WTC11 (cell line): ENCODE measurements around the gene MBD2. TPM values are rescaled to one million over a fixed set of nuclear protein-coding genes. Genes with fewer than 3 reads are reported as not detected.

Source experiments
- ATAC-seq: fragments of 200-7000 bp; cut with Tn5 transposase; 2 replicates; pipeline ENCODE4 v1.10.0; 2021; ENCODE audit warnings: mild to moderate bottlenecking, moderate library complexity
- CTCF ChIA-PET: fragments of 300-600 bp; sonication (Branson Sonifier 250); formaldehyde crosslinking; loops from one replicate; lab custom pipeline; 2021; ENCODE audit warnings: antibody characterized with exemption; lab: Charles Lee
- POLR2A ChIA-PET: fragments of 350-600 bp; sonication (Branson Sonifier 250); formaldehyde crosslinking; loops from one replicate; lab custom pipeline; 2021; ENCODE audit warnings: antibody characterized with exemption; lab: Charles Lee
- DNase-seq: peaks from one replicate; pipeline ENCODE4 v3.0.0; 2021; ENCODE audit warnings: low spot score
- H3K27ac Mint-ChIP-seq: 2 replicates; pipeline ENCODE4 v1.8.0; 2021; ENCODE audit warnings: mixed read lengths
- H3K27me3 Mint-ChIP-seq: 2 replicates; pipeline ENCODE4 v1.8.0; 2021; ENCODE audit warnings: low read depth, mild to moderate bottlenecking, moderate library complexity, mixed read lengths
- H3K36me3 Mint-ChIP-seq: 2 replicates; pipeline ENCODE4 v1.8.0; 2021; ENCODE audit warnings: mixed read lengths
- H3K4me1 Mint-ChIP-seq: 2 replicates; pipeline ENCODE4 v1.8.0; 2022; ENCODE audit warnings: mixed read lengths
- H3K4me3 Mint-ChIP-seq: 2 replicates; pipeline ENCODE4 v1.8.0; 2021; ENCODE audit warnings: mild to moderate bottlenecking, moderate library complexity, mixed read lengths
- H3K9me3 Mint-ChIP-seq: 2 replicates; pipeline ENCODE4 v1.8.0; 2021; ENCODE audit warnings: mixed read lengths
- ATF1 ChIP-seq: sonication (generic); formaldehyde crosslinking; IDR thresholded peaks from 2 replicates; pipeline ENCODE4 v1.8.1; 2023; ENCODE audit warnings: mild to moderate bottlenecking, moderate library complexity, missing genetic modification reagents
- FOXJ3 ChIP-seq: sonication (generic); formaldehyde crosslinking; IDR thresholded peaks from 2 replicates; pipeline ENCODE4 v1.9.0; 2021; ENCODE audit warnings: missing genetic modification reagents, mild to moderate bottlenecking, borderline replicate concordance
- FOXK1 ChIP-seq: sonication (generic); formaldehyde crosslinking; IDR thresholded peaks from 2 replicates; pipeline ENCODE4 v1.8.0; 2022; ENCODE audit warnings: mild to moderate bottlenecking, moderate library complexity, missing genetic modification reagents
- MYBL2 ChIP-seq: sonication (generic); formaldehyde crosslinking; IDR thresholded peaks from 2 replicates; pipeline ENCODE4 v1.8.1; 2023; ENCODE audit warnings: mild to moderate bottlenecking, moderate library complexity, missing genetic modification reagents
- SMAD4 ChIP-seq: sonication (generic); formaldehyde crosslinking; IDR thresholded peaks from 2 replicates; pipeline ENCODE4 v1.8.0; 2022; ENCODE audit warnings: mild to moderate bottlenecking, missing genetic modification reagents
- ZNF671 ChIP-seq: fragments of 250-450 bp; sonication (Bioruptor Pico); IDR thresholded peaks from 2 replicates; pipeline ENCODE4 v1.8.0; 2021; ENCODE audit warnings: mild to moderate bottlenecking
- total RNA-seq: library from RNA; stranded (reverse); gene quantifications from 3 replicates; pipeline ENCODE4 v1.2.3, GENCODE V29; 2021
- TF ChIP-seq, protein P1 (sequence below): sonication (generic); formaldehyde crosslinking; IDR thresholded peaks from 2 replicates; pipeline ENCODE4 v1.8.0; 2022; ENCODE audit warnings: mild to moderate bottlenecking, missing genetic modification reagents
- TF ChIP-seq, protein P2 (sequence below): sonication (generic); formaldehyde crosslinking; IDR thresholded peaks from 2 replicates; pipeline ENCODE4 v1.8.0; 2022; ENCODE audit warnings: mild to moderate bottlenecking, missing genetic modification reagents
- TF ChIP-seq, protein P3 (sequence below): sonication (generic); formaldehyde crosslinking; conservative IDR thresholded peaks from 2 replicates; pipeline ENCODE4 v1.8.1; 2023; ENCODE audit warnings: mild to moderate bottlenecking, low read depth, missing genetic modification reagents, moderate library complexity
- TF ChIP-seq, protein P4 (sequence below): sonication (generic); formaldehyde crosslinking; conservative IDR thresholded peaks from 2 replicates; pipeline ENCODE4 v1.8.1; 2022; ENCODE audit warnings: mild to moderate bottlenecking, missing genetic modification reagents
- TF ChIP-seq, protein P5 (sequence below): fragments of 200-600 bp; IDR thresholded peaks from 2 replicates; pipeline ENCODE4 v1.8.0; 2022; ENCODE audit warnings: antibody characterized with exemption
- TF ChIP-seq, protein P6 (sequence below): sonication (generic); formaldehyde crosslinking; IDR thresholded peaks from 2 replicates; pipeline ENCODE4 v1.8.1; 2023; ENCODE audit warnings: mild to moderate bottlenecking, missing genetic modification reagents, borderline replicate concordance
- TF ChIP-seq, protein P7 (sequence below): fragments of 250-450 bp; sonication (Bioruptor Pico); IDR thresholded peaks from 2 replicates; pipeline ENCODE4 v2.1.2; 2022; ENCODE audit warnings: mild to moderate bottlenecking, moderate library complexity

MBD2 gene
- total RNA-seq, 1 experiment from 2014 or later: 42.7 TPM

DNA sequence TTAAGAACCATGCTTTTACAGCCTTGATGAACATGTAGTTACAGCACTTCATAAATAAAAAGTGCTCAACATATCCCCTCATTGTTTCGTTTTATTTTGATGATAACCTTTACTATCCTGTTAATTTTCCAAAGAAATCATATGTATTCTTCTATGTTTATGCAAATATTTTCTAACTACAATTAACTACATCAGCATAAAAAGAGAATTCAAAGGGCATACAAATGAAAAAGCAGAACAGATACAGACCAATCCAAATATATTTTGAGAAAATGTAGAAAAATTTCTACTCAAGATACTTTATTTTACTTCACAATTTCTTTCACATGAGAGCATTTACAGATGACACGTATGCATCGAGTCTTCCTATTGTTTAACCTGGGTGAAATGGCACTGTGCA is 69.1 kb downstream of the MBD2 start:
- POLR2A ChIA-PET: no interaction called here
- H3K36me3 Mint-ChIP-seq: no peaks in the 10 kb centered on the region
- H3K4me3 Mint-ChIP-seq: no peak overlapping the region
- CTCF ChIA-PET: no interaction called here
- TF ChIP-seq, protein P1, sequence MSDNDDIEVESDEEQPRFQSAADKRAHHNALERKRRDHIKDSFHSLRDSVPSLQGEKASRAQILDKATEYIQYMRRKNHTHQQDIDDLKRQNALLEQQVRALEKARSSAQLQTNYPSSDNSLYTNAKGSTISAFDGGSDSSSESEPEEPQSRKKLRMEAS (CRISPR knock-in tag): no peak
- TF ChIP-seq, protein P2, sequence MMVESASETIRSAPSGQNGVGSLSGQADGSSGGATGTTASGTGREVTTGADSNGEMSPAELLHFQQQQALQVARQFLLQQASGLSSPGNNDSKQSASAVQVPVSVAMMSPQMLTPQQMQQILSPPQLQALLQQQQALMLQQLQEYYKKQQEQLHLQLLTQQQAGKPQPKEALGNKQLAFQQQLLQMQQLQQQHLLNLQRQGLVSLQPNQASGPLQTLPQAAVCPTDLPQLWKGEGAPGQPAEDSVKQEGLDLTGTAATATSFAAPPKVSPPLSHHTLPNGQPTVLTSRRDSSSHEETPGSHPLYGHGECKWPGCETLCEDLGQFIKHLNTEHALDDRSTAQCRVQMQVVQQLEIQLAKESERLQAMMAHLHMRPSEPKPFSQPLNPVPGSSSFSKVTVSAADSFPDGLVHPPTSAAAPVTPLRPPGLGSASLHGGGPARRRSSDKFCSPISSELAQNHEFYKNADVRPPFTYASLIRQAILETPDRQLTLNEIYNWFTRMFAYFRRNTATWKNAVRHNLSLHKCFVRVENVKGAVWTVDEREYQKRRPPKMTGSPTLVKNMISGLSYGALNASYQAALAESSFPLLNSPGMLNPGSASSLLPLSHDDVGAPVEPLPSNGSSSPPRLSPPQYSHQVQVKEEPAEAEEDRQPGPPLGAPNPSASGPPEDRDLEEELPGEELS: no peak
- TF ChIP-seq MYBL2 (no peak), ZNF671 (CRISPR knock-in tag) (no peak), SMAD4 (CRISPR knock-in tag) (no peak), ATF1 (CRISPR knock-in tag) (no peak), FOXK1 (CRISPR knock-in tag) (no peak), FOXJ3 (CRISPR knock-in tag) (no peak)
- TF ChIP-seq, protein P3, sequence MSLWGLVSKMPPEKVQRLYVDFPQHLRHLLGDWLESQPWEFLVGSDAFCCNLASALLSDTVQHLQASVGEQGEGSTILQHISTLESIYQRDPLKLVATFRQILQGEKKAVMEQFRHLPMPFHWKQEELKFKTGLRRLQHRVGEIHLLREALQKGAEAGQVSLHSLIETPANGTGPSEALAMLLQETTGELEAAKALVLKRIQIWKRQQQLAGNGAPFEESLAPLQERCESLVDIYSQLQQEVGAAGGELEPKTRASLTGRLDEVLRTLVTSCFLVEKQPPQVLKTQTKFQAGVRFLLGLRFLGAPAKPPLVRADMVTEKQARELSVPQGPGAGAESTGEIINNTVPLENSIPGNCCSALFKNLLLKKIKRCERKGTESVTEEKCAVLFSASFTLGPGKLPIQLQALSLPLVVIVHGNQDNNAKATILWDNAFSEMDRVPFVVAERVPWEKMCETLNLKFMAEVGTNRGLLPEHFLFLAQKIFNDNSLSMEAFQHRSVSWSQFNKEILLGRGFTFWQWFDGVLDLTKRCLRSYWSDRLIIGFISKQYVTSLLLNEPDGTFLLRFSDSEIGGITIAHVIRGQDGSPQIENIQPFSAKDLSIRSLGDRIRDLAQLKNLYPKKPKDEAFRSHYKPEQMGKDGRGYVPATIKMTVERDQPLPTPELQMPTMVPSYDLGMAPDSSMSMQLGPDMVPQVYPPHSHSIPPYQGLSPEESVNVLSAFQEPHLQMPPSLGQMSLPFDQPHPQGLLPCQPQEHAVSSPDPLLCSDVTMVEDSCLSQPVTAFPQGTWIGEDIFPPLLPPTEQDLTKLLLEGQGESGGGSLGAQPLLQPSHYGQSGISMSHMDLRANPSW (CRISPR knock-in tag): no peak
- TF ChIP-seq, protein P4, sequence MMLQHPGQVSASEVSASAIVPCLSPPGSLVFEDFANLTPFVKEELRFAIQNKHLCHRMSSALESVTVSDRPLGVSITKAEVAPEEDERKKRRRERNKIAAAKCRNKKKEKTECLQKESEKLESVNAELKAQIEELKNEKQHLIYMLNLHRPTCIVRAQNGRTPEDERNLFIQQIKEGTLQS: no peak
- TF ChIP-seq, protein P5, sequence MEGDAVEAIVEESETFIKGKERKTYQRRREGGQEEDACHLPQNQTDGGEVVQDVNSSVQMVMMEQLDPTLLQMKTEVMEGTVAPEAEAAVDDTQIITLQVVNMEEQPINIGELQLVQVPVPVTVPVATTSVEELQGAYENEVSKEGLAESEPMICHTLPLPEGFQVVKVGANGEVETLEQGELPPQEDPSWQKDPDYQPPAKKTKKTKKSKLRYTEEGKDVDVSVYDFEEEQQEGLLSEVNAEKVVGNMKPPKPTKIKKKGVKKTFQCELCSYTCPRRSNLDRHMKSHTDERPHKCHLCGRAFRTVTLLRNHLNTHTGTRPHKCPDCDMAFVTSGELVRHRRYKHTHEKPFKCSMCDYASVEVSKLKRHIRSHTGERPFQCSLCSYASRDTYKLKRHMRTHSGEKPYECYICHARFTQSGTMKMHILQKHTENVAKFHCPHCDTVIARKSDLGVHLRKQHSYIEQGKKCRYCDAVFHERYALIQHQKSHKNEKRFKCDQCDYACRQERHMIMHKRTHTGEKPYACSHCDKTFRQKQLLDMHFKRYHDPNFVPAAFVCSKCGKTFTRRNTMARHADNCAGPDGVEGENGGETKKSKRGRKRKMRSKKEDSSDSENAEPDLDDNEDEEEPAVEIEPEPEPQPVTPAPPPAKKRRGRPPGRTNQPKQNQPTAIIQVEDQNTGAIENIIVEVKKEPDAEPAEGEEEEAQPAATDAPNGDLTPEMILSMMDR: no peak
- TF ChIP-seq, protein P6, sequence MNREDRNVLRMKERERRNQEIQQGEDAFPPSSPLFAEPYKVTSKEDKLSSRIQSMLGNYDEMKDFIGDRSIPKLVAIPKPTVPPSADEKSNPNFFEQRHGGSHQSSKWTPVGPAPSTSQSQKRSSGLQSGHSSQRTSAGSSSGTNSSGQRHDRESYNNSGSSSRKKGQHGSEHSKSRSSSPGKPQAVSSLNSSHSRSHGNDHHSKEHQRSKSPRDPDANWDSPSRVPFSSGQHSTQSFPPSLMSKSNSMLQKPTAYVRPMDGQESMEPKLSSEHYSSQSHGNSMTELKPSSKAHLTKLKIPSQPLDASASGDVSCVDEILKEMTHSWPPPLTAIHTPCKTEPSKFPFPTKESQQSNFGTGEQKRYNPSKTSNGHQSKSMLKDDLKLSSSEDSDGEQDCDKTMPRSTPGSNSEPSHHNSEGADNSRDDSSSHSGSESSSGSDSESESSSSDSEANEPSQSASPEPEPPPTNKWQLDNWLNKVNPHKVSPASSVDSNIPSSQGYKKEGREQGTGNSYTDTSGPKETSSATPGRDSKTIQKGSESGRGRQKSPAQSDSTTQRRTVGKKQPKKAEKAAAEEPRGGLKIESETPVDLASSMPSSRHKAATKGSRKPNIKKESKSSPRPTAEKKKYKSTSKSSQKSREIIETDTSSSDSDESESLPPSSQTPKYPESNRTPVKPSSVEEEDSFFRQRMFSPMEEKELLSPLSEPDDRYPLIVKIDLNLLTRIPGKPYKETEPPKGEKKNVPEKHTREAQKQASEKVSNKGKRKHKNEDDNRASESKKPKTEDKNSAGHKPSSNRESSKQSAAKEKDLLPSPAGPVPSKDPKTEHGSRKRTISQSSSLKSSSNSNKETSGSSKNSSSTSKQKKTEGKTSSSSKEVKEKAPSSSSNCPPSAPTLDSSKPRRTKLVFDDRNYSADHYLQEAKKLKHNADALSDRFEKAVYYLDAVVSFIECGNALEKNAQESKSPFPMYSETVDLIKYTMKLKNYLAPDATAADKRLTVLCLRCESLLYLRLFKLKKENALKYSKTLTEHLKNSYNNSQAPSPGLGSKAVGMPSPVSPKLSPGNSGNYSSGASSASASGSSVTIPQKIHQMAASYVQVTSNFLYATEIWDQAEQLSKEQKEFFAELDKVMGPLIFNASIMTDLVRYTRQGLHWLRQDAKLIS (CRISPR knock-in tag): no peak
- TF ChIP-seq, protein P7, sequence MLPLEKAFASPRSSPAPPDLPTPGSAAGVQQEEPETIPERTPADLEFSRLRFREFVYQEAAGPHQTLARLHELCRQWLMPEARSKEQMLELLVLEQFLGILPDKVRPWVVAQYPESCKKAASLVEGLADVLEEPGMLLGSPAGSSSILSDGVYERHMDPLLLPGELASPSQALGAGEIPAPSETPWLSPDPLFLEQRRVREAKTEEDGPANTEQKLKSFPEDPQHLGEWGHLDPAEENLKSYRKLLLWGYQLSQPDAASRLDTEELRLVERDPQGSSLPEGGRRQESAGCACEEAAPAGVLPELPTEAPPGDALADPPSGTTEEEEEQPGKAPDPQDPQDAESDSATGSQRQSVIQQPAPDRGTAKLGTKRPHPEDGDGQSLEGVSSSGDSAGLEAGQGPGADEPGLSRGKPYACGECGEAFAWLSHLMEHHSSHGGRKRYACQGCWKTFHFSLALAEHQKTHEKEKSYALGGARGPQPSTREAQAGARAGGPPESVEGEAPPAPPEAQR (CRISPR knock-in tag): no peak
- no peak for ATAC-seq
- no peaks in the 10 kb centered on the region for H3K27me3 Mint-ChIP-seq
- peaks cover 6% of the 10 kb centered on the region for H3K4me1 Mint-ChIP-seq
- no peaks in the 10 kb centered on the region for H3K9me3 Mint-ChIP-seq
- no peak overlapping the region for H3K27ac Mint-ChIP-seq
- DNase-seq: no peak
